Esophagus squamous epithelium (tissue), 5 donors: ENCODE results near the gene ARRB1. TPM values are rescaled to one million over a fixed set of nuclear protein-coding genes. Genes with fewer than 3 reads are reported as not detected.
A peak's percentile ranks its signal among the peaks of the same experiment; 100 is the strongest.

Experiments
- DNase-seq: peaks from one replicate; lab custom pipeline; 2025; lab: John Stamatoyannopoulos, UW
- H3K27ac ChIP-seq, 4 donors: fragments of 200-600 bp; sonication (generic); one replicate each; pipeline ENCODE4 v1.5.1; 2016 to 2019; ENCODE audit warnings: mild to moderate bottlenecking in 1 of 4
- H3K27me3 ChIP-seq, 4 donors: fragments of 200-600 bp; sonication (generic); 1 replicate in 3 of 4; 2 replicates in 1 of 4; pipeline versions ENCODE4 v1.5.1 to v1.6.0; 2017 to 2021; ENCODE audit warnings: antibody characterized with exemption in 1 of 4
- H3K36me3 ChIP-seq, 3 donors: fragments of 200-600 bp; sonication (generic); one replicate each; pipeline ENCODE4 v1.5.1; 2016 to 2019
- H3K4me1 ChIP-seq, 3 donors: fragments of 200-600 bp; sonication (generic); one replicate each; pipeline ENCODE4 v1.5.1; 2017 to 2019
- H3K4me3 ChIP-seq, 4 donors: fragments of 200-600 bp; sonication (generic); 1 replicate in 3 of 4; 2 replicates in 1 of 4; pipeline ENCODE4 v1.5.1; 2016 to 2019; ENCODE audit warnings: mild to moderate bottlenecking in 2 of 4, moderate library complexity in 1 of 4
- H3K9me3 ChIP-seq, 3 donors: fragments of 200-600 bp; sonication (generic); one replicate each; pipeline ENCODE4 v1.5.1; 2016 to 2019
- CTCF ChIP-seq, 6 experiments: fragments of 450-650 bp in 4 of 6; fragments of 200-600 bp in 2 of 6; sonication (generic) in 2 of 6; IDR thresholded peaks; one replicate each; pipeline ENCODE4 v1.5.1; 2016 to 2019; ENCODE audit warnings: antibody characterized with exemption in 6 of 6, mild to moderate bottlenecking in 4 of 6, moderate library complexity in 4 of 6
- POLR2A ChIP-seq, 4 donors: fragments of 450-650 bp; IDR thresholded peaks; one replicate each; pipeline ENCODE4 v1.6.1; 2017; ENCODE audit warnings: antibody characterized with exemption in 4 of 4, mild to moderate bottlenecking in 4 of 4, moderate library complexity in 3 of 4
- WGBS, 2 donors: methylation state at CpG; one replicate each; pipeline ENCODE4 v1.1.5; 2018; 5-methylcytosine and 5-hydroxymethylcytosine counted together
- intact Hi-C: fragments of 100-400 bp; cut with DNase I; formaldehyde crosslinking; loops from one replicate; pipeline ENCODE4 v1.15.0; 2022
- total RNA-seq, 4 donors: library from RNA; depleted of rRNA; stranded (reverse); fragments of >200 nt; gene quantifications; one replicate each; pipeline ENCODE4 v1.1.0, GENCODE V29; 2016
- donor health status: DM: yes; HTN: yes; CAD: no.

The ARRB1 gene
- total RNA-seq, 4 donors from 2014 or later = 9.6 to 24.8 (median 17.8) TPM

- H3K4me1 ChIP-seq = peaks cover 0 to 12% (median 0%) of the 10 kb centered on the region in 3 donors
- H3K9me3 ChIP-seq = no peaks in the 10 kb centered on the region
- H3K27ac ChIP-seq = no peak overlapping the region
- 67% methylated on average over 2 to 5 of the region's 6 CpGs for WGBS, 2 donors
- no peak overlapping the region for H3K4me3 ChIP-seq
- no peak for TF ChIP-seq CTCF (IDR thresholded peaks at IDR 0.05)
- TF ChIP-seq POLR2A (IDR thresholded peaks at IDR 0.05) = no peak
- H3K36me3 ChIP-seq = peaks cover 0 to 81% (median 2%) of the 10 kb centered on the region in 3 donors
- intact Hi-C loops = loop anchor here (10.0 kb wide), 1 partner anchor 263 kb away; no protein-coding TSS in a partner anchor
- DNase-seq = no peak
- no peaks in the 10 kb centered on the region for H3K27me3 ChIP-seq
These were observed 79.7 kb downstream of the ARRB1 start for GRCh38 chr11:75271730-75272129.

- Histone ChIP-seq H3K27ac (no peak overlapping the region), H3K27me3 (no peaks in the 10 kb centered on the region), H3K4me1 (peaks cover 0 to 8% (median 0%) of the 10 kb centered on the region in 3 donors), H3K4me3 (no peak overlapping the region), H3K36me3 (peaks cover 0 to 78% (median 0%) of the 10 kb centered on the region in 3 donors), H3K9me3 (no peaks in the 10 kb centered on the region)
- peak in 3 of 6 experiments; percentile 17 to 24 (median 17) for TF ChIP-seq CTCF (IDR thresholded peaks at IDR 0.05)
- TF ChIP-seq POLR2A (IDR thresholded peaks at IDR 0.05) = no peak
- no peak for DNase-seq
- WGBS, 2 donors = 82 to 88% methylated on average over 3 of the region's 3 CpGs
- intact Hi-C loops = loop anchor here (10.0 kb wide), 1 partner anchor 264 kb away; no protein-coding TSS in a partner anchor
These were observed 80.5 kb downstream of the ARRB1 start for GRCh38 chr11:75270896-75271418.

DNA sequence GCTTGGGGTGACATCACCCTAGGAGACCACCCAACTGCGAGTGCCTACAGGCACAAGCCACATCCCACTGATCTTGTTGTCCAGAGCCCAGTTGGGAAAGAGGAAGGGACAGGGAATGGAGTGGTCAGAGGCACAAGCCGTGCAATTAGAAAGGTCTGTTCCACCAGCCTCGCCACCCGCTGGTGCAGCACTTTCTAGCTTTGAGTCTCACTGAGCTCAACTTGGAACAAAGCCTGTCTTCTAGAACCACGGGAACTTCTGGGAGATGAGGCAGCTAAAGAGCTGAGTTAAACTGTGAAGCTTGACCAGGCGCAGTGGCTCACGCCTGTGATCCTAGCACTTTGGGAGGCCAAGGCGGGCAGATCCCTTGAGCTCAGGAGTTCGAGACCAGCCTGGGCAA, 81.6 kb downstream of the ARRB1 start:
- no peak for DNase-seq

GRCh38 chr11:75269367-75269660, 82.1 kb downstream of the ARRB1 start:
- Histone ChIP-seq H3K4me1 (no peaks in the 10 kb centered on the region), H3K27ac (no peak overlapping the region), H3K27me3 (no peaks in the 10 kb centered on the region), H3K36me3 (peaks cover 0 to 77% (median 0%) of the 10 kb centered on the region in 3 donors), H3K9me3 (no peaks in the 10 kb centered on the region), H3K4me3 (no peak overlapping the region)
- DNase-seq = no peak
- intact Hi-C loops = no loop called here
- TF ChIP-seq POLR2A (IDR thresholded peaks at IDR 0.05) (no peak), CTCF (IDR thresholded peaks at IDR 0.05) (no peak)
- 96% methylated on average over 4 of the region's 4 CpGs; no CpG with 5 or more reads in 1 of the 2 donors for WGBS, 2 donors

More for the DNA sequence above, 81.6 kb downstream of the ARRB1 start:
- peaks cover 0 to 78% (median 0%) of the 10 kb centered on the region in 3 donors for H3K36me3 ChIP-seq
- no peak overlapping the region for H3K4me3 ChIP-seq
- TF ChIP-seq CTCF (IDR thresholded peaks at IDR 0.05) (no peak), POLR2A (IDR thresholded peaks at IDR 0.05) (no peak)
- WGBS, 2 donors = 74 to 81% methylated on average over 6 to 7 of the region's 9 CpGs
- no peak overlapping the region for H3K27ac ChIP-seq
- no peaks in the 10 kb centered on the region for H3K9me3 ChIP-seq
- no peaks in the 10 kb centered on the region for H3K27me3 ChIP-seq
- no peaks in the 10 kb centered on the region for H3K4me1 ChIP-seq
- intact Hi-C loops = loop anchor here (10.0 kb wide), 1 partner anchor 265 kb away; no protein-coding TSS in a partner anchor

DNA sequence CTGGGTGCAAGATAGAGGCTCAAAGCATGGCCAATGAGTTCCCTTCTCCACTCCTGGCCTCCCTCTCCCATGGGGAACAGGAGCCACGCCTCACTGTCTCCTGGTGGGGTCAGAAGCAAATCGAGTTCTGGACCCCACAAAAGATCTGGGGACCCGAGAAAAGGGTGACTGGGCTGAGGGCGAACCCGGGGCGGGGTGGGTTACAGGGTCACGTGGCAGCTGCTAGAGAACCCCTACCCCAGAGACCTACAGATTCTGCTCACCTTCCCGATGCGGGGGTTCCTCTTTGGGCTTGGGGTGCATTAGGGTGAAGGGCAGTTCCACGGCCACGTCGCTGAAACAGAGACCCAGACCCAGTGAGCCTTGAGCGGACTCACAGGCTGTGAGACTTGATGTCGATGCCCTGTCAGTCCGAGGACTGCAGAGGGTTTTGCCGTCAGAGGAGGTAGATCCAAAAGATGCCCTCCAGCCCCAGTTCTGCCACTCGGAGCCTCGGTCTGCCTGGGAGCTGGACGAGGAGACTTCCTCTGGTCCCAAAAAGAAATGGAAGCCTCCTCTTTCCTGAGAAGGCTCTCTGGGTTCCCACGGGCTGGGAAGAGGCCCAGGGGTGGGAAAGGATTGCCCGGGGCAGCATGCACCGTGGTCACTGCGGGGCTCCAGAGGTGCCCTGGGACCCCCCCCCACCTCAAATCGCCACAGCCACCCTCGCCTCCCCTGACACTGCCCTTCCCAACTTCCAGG, 82.7 kb downstream of the ARRB1 start:
- H3K4me3 ChIP-seq = no peak overlapping the region
- H3K27me3 ChIP-seq = no peaks in the 10 kb centered on the region
- WGBS, 2 donors = 86 to 89% methylated on average over 3 to 20 of the region's 25 CpGs
- intact Hi-C loops = no loop called here
- no peak for TF ChIP-seq POLR2A (IDR thresholded peaks at IDR 0.05)
- no peak for TF ChIP-seq CTCF (IDR thresholded peaks at IDR 0.05)
- no peaks in the 10 kb centered on the region for H3K9me3 ChIP-seq
- H3K27ac ChIP-seq = no peak overlapping the region
- DNase-seq = no peak
- H3K36me3 ChIP-seq = peaks cover 0 to 71% (median 0%) of the 10 kb centered on the region in 3 donors
- H3K4me1 ChIP-seq = peaks cover 0 to 2% (median 0%) of the 10 kb centered on the region in 3 donors
